ENCODE results near the gene DNAJC22. TPM values are rescaled to one million over a fixed set of nuclear protein-coding genes. Genes with fewer than 3 reads are reported as not detected.

DNAJC22 gene
- total RNA-seq, 1 experiment from 2014 or later, result 27.7 TPM

- Histone ChIP-seq H3K36me3 (ENCODE audit: control insufficient read depth in 1 of 2, insufficient read depth in 2 of 2, low read length in 2 of 2) (no peaks in the 10 kb centered on the region), H3K9me3 (ENCODE audit: control insufficient read depth in 1 of 2, insufficient read depth in 1 of 2, low read depth in 1 of 2, low read length in 2 of 2) (no peaks in the 10 kb centered on the region), H4K20me1 (ENCODE audit: insufficient read depth) (peaks cover 3% of the 10 kb centered on the region; the same call in 1 of the 2 replicates), H2AFZ (ENCODE audit: low read depth, low read length, poor library complexity, severe bottlenecking) (no peak overlapping the region), H3K4me1 (ENCODE audit: control insufficient read depth in 1 of 2, insufficient read depth in 2 of 2, low read length in 2 of 2) (peaks cover 27 to 29% of the 10 kb centered on the region in 2 experiments), H3K9me2 (ENCODE audit: insufficient read depth) (no peaks in the 10 kb centered on the region), H3K79me2 (ENCODE audit: insufficient read depth, low read length) (peaks cover 97% of the 10 kb centered on the region), H3K27me3 (ENCODE audit: insufficient read depth, low read length) (no peaks in the 10 kb centered on the region), H3K4me3 (replicated peaks in 1 of 2; ENCODE audit: low read depth in 1 of 2, low read length in 2 of 2) (no peak overlapping the region), H3K4me2 (ENCODE audit: low read length) (no peak overlapping the region), H3K27ac (ENCODE audit: low read depth, low read length) (no peak overlapping the region), H3K9ac (ENCODE audit: low read length) (no peak overlapping the region)
- ChIA-PET CTCF (no interaction called here), RAD21 (ENCODE audit: low non-redundant PET in 1 of 2, low total read pairs in 2 of 2, uncharacterized antibody in 2 of 2, unreplicated experiment in 2 of 2) (no interaction called here), POLR2A (interaction anchor here (1.2 kb wide), 1 partner anchor 16 kb away, joined by 3 read pairs; no protein-coding TSS in a partner anchor)
- intact Hi-C loops (cut with micrococcal nuclease), result no loop called here
- BruUV-seq (replicated peaks), result no TSS peak
- ATAC-seq (no peak), DNase-seq (ENCODE audit: low read depth, low spot score) (no peak)
- no peak for TF ChIP-seq ATF3 (IDR thresholded peaks at IDR 0.05)
- TF ChIP-seq CBX3 (IDR thresholded peaks at IDR 0.05; ENCODE audit: low read depth), result no peak
- no peak for TF ChIP-seq ELF1 (IDR thresholded peaks at IDR 0.05; ENCODE audit: borderline replicate concordance, low read depth)
- TF ChIP-seq MAX (IDR thresholded peaks at IDR 0.05), result no peak
- no peak for TF ChIP-seq FOSL1 (IDR thresholded peaks at IDR 0.05; ENCODE audit: low read depth)
- no peak for TF ChIP-seq CTCF (IDR thresholded peaks at IDR 0.05 in 2 of 3, conservative IDR thresholded peaks at IDR 0.05 in 1 of 3; ENCODE audit: borderline replicate concordance in 1 of 3, insufficient read depth in 1 of 3, low read depth in 2 of 3, low read length in 2 of 3)
- no peak for TF ChIP-seq EZH2 (IDR thresholded peaks at IDR 0.05)
- no peak for TF ChIP-seq TCF7L2 (IDR thresholded peaks at IDR 0.05; ENCODE audit: borderline replicate concordance, extremely low read depth, insufficient read depth, insufficient read length)
- TF ChIP-seq POLR2A (IDR thresholded peaks at IDR 0.05; ENCODE audit: borderline replicate concordance, extremely low read depth, insufficient read depth, insufficient read length), result no peak
- TF ChIP-seq EZH2phosphoT487 (IDR thresholded peaks at IDR 0.05; ENCODE audit: borderline replicate concordance), result no peak
- TF ChIP-seq ZFX (IDR thresholded peaks at IDR 0.05), result no peak
- TF ChIP-seq JUND (IDR thresholded peaks at IDR 0.05), result no peak
Observed at GRCh38 chr12:49400304-49400703, 53.6 kb downstream of the DNAJC22 start.

Other genes with a start within 250 kb of the DNAJC22 start
- 44.4 TPM for gene LMBR1L, start 236.0 kb upstream of the DNAJC22 start, total RNA-seq (2021; ENCODE audit: unreplicated experiment)
- 1,628 TPM for gene TUBA1B, start 215.5 kb upstream of the DNAJC22 start, total RNA-seq (2021; ENCODE audit: unreplicated experiment)
- 24.1 TPM for gene TUBA1A, start 157.8 kb upstream of the DNAJC22 start, total RNA-seq (2021; ENCODE audit: unreplicated experiment)
- 571 TPM for gene TUBA1C, start 81.8 kb upstream of the DNAJC22 start, total RNA-seq (2021; ENCODE audit: unreplicated experiment)
- gene PRPH, start 51.7 kb upstream of the DNAJC22 start, total RNA-seq (2021; ENCODE audit: unreplicated experiment), result 6.7 TPM
- 99.1 TPM for gene TROAP, start 23.6 kb upstream of the DNAJC22 start, total RNA-seq (2021; ENCODE audit: unreplicated experiment)
- gene C1QL4, start 9.7 kb upstream of the DNAJC22 start, total RNA-seq (2021; ENCODE audit: unreplicated experiment), result 8.1 TPM
- gene SPATS2, start 20.6 kb downstream of the DNAJC22 start, total RNA-seq (2021; ENCODE audit: unreplicated experiment), result 74.2 TPM
- gene KCNH3, start 192.1 kb downstream of the DNAJC22 start, total RNA-seq (2021; ENCODE audit: unreplicated experiment), result 35.3 TPM
- gene MCRS1, start 221.3 kb downstream of the DNAJC22 start, total RNA-seq (2021; ENCODE audit: unreplicated experiment), result 91.9 TPM